GM19023 (cell line): ENCODE results near the gene ROM1.
"Not testable (repeated sequence)": the region's sequence is repeated elsewhere in the genome, so short reads cannot be mapped to it uniquely, and the experiment has no call there.

Experiments used
- ATAC-seq: cut with Tn5 transposase; IDR thresholded peaks from one replicate; pipeline ENCODE4 v1.9.1; 2021; ENCODE audit warnings: mild to moderate bottlenecking, moderate library complexity; ENCODE audit not compliant: unreplicated experiment

The ROM1 gene

DNA sequence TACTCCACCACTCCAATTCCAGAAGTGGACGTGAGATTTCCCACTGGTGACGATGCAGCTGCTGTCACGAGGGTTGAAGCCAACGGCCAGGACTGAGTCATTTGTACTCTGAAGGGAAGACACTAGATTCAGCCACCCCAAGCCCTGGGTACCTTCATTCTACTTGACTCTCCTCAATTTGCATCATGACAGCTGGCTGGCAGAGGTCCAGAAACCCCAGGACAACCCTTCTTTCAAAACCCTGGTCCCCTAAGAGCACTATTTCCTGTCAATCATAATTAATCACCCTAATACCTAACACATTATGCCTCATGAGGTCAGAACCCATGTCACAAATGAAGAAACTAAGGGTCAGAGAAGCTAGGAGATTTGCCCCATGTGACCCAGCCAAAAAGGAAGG is 5.3 kb upstream of the ROM1 start:
- no peak for ATAC-seq

DNA sequence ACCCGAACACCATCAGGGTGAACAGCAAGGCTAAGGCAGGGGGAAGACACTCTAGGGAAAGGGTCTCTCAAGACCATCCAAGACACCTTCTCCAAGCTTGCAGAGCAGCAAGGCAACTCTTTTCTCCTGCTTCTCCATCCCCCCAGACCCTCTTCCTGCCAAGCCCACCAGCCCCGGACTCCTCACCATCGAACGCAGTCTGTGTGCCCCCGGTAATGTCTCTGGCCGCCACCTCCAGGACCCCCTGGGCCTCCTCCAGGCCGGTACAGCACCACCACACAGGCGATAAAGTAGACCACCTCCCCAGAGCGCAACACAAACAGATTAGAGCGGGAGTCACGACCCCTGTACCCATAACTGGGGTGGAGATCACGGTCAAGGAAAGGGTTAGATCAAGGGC is 4.3 kb upstream of the ROM1 start:
- ATAC-seq = no peak

GRCh38 chr11:62610403-62610802 is 2.7 kb upstream of the ROM1 start:
- no peak for ATAC-seq

DNA sequence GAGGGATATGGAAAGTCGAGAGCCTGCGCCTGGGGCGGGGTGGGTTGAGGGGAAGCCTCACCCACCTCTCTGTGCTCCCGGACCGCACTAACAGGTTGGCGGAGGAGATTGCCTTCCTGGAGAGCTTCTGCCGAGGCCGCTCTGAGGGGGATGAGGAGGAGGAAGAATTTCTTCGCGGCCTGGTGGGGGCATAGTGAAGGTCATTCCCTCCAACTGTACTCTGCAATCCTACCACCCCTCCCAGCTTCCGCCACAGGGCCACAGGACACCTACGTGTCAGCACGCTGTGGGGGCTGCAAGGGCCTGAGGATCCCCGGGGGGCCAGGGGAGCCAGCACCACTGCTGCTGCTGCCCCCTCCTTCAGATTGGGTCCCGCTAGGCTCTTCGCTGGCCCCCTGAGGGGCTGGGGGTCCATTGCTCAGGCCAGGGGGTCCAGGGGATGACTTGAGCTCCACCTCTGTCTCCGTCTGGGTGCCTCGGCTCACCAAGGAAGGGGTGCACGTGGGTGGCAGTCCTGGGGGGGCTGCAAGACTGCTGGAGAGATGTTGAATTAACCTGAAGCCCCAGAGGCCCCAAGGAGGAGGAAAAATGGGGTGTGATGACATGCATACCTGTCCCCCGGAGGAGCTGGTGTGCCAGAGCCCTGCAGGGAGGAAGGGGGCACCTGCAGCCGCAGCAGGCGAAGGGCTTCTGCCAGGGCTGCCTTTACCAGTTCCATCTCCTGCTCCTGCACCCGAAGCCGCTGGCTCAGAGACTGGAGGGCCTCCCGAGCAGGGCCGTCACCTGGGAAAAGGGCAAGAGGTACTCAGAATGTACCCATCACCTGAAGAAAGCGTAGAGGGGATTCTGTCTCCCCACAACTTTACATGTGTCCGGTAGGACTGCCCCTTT is 2.0 kb upstream of the ROM1 start:
- ATAC-seq = no peak

- peak; percentile 21 for ATAC-seq
Measured at GRCh38 chr11:62611705-62612365, 1.2 kb upstream of the ROM1 start.

- no peak for ATAC-seq
Measured at GRCh38 chr11:62613291-62613778, 278 bp downstream of the ROM1 start.

DNA sequence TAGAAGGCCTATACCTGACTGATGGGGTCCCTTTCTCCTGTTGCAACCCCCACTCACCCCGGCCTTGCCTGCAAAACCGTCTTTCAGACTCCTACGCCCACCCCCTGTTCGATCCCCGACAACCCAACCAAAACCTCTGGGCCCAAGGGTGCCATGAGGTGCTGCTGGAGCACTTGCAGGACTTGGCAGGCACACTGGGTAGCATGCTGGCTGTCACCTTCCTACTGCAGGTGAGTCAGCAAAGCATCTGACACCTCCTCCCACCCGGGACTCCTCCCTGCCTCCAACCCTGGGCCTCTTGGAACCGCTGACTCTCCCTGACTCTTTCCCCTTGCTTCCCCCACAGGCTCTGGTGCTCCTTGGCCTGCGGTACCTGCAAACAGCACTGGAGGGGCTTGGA is 1.2 kb downstream of the ROM1 start:
- ATAC-seq = no peak

DNA sequence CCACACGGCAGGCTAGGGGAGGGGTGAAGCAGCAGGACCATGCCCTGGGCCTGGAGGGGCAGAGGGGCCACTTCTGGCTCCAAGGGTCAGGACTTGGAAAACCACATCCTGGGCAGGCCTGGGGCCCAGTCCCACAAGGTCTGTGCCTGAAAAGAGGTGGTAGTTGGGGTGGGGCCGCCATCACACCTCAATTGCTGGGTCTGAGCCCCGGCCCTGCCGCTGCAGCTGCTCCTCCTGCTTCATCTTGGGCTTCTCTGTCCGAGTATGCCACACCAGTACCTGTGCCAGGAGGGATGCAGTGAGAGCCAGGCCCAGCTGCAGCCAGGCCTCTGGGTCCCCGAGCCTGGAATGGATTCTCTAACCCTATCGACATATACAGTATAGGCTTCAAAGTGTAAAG is 2.5 kb downstream of the ROM1 start:
- ATAC-seq = no peak

DNA sequence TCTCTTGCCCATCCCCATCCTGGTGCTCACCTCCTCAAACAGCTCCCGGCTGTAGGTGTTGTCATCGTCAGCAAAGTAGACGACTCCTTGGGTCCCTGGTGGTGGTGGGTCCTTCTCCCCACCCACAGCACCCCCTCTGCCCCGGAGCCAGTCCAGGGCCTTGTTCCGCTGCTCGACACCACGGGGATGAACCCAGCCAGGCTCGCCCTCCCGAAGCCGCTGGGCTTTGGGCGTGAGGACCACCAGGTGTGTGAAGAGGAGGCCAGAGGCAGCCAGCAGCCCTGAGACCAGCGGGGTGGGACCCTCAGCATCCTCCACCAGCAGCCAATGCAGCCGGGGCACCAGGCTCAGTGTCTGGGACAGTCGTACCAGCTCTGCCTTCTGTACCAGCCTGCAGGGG is 3.9 kb downstream of the ROM1 start:
- not testable (repeated sequence) for ATAC-seq

DNA sequence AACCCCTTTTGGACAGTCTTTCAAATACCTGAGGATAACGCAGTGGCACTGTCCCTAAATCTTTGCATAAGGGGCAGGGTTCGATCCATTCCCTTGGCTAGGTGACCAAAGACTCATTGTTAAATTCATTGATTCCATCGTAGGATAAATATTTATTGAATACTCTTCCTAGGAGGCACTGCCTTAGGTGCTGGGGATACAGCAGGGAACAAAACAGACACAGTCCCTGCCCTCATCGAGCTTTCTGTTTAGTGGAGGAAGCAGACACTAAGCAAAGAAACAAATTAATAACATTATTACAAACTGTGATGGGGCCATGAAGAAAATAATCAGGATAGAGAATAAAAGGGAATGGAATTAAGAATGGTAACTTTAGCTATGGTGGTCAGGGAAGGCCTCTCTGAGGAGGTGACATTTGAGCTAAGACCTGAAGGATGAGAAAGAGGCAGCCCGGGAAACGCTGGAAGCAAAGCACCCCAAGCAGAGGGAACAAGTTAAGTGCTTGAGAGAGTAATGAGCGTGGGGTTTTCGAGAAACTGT is 8.0 kb downstream of the ROM1 start:
- ATAC-seq = no peak

DNA sequence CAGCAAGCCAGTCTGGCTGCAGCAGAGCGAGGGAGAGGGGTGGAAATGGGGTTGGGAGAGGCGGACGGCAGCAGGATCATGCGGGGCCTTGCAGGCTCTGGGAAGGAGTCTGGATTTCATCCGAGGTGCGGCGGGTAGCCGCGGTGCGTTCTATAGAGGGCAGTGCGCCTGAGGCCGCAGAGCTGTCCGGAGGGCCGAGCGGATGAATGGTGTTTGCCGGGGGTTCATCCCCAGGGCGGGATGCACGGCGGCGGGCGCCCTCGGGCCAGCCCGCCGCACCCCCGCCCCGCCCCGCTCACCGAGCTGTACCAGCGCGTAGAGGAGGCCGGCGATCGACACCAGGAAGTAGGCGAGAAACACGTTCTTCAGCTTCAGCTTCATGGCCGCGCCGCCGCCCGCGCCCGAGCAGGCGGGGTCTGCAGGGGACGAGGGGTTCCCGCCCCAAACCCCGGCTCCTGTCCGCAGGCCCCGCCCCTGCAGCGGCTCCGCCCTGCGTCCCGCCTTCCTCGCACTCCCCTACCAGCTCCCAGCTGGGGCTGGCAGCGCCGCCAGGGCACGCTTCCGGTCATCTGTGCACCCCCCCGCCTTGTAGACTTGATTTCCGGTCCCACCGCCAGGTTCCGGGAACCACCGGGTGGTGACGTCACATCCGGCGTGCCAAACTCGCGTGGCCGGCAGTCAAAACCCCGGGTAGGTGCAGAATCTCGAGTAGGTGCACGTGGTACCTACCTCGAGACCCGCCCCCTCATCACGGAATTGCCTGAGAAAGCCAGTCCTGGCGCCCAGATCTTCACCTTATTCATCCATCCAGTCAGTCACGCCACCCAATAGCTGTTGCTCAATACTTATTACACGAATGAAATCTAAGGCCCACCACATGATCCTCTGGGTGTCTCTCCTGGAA is 8.8 kb downstream of the ROM1 start, which contains the start of gene B3GAT3:
Gene B3GAT3 (minus strand): TSS at position 420 of the 904 bp plus-strand sequence. CDS start 39 bp downstream, at position 381.
- peak; percentile 97 for ATAC-seq

- no peak for ATAC-seq
Measured at GRCh38 chr11:62622476-62623089, 9.5 kb downstream of the ROM1 start.

- ATAC-seq = no peak
Measured at GRCh38 chr11:62627713-62628112, 14.7 kb downstream of the ROM1 start.

DNA sequence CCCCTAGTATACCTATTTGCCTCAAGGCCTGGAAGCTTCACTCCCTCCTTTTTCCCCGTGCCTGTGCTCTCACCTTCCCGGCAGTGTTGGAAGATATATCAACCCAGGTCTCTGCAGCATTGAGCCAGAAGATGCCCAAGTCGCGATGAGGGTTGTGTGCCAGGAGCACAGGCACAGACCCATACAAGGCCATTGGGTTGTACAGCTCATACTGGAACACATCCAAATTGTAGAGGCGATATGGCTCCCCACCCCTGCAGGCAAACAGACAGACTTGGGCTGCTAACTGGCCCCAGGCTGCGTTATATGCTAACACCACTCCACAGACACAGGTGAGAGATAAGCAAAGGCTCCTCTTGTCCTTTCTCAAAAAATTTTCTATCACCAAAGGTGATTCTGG is 19.4 kb downstream of the ROM1 start:
- no peak for ATAC-seq

DNA sequence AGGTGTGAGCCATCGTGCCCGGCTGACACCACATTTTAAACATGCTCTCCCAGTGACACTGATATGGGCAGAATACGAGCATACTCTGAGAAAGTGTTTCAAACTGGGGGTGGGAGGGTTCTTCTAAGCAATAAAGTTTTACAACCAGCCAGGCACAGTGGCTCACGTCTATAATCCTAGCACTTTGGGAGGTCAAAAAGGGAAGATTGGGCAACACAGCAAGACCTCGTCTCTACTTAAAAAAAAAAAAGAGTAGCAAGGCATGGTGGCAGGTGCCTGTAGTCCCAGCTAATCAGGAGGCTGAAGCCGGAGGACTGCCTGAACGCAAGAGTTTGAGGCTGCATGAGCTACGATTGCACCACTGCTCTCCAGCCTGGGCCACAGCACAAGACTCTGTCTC is 31.2 kb downstream of the ROM1 start:
- no peak for ATAC-seq

DNA sequence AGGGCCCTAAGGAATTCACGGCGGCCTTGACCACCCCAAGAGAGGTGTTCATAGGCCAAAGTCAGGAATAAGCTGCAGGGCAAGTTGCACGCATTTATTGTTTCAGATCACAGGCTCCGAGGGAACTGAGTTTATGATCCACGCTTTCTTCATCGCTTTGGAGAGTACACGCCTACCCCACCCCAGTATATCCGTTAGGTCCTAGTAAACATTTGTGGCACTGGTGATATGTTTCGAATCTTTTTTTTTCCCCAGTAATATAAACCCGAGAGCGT is 32.6 kb downstream of the ROM1 start:
- ATAC-seq = no peak

- peak; percentile 91 for ATAC-seq
Measured at GRCh38 chr11:62645946-62646824, 33.1 kb downstream of the ROM1 start, which contains the start of gene GANAB. Gene GANAB (minus strand): TSS chr11:62646613. CDS start chr11:62646599, 14 bp downstream.

GRCh38 chr11:62646825-62647608 is 34.0 kb downstream of the ROM1 start:
- ATAC-seq = no peak

GRCh38 chr11:62647609-62648005 is 34.5 kb downstream of the ROM1 start:
- no peak for ATAC-seq
